ENCODE data around the gene GP5.

DNA sequence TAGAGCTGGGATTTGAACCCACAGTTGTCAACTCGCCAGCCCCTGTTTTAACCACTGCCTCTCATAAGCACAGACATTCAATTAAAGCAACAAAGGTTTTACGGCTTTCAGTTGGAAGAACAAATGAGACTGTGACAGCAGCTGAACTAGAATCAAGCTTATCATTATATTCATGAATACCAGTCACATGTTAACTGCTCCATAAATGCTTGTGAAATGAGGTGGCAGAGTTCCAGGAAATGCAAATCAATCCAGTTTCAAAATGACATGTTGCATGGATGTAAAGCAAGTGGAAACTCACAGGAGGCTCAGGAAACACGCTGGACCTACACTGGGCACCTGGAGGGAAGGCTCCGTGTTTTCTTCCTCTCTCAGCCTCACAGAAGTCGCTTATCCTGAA, 3.9 kb downstream of the GP5 start:
- no peak for TF ChIP-seq EZH2 (IDR thresholded peaks at IDR 0.05; ENCODE audit: low read depth)
- TF ChIP-seq, protein P1, sequence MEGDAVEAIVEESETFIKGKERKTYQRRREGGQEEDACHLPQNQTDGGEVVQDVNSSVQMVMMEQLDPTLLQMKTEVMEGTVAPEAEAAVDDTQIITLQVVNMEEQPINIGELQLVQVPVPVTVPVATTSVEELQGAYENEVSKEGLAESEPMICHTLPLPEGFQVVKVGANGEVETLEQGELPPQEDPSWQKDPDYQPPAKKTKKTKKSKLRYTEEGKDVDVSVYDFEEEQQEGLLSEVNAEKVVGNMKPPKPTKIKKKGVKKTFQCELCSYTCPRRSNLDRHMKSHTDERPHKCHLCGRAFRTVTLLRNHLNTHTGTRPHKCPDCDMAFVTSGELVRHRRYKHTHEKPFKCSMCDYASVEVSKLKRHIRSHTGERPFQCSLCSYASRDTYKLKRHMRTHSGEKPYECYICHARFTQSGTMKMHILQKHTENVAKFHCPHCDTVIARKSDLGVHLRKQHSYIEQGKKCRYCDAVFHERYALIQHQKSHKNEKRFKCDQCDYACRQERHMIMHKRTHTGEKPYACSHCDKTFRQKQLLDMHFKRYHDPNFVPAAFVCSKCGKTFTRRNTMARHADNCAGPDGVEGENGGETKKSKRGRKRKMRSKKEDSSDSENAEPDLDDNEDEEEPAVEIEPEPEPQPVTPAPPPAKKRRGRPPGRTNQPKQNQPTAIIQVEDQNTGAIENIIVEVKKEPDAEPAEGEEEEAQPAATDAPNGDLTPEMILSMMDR (conservative IDR thresholded peaks at IDR 0.05) = no peak
